A172 (cell line): ENCODE results near the gene MYRF. TPM values are rescaled to one million over a fixed set of nuclear protein-coding genes. Genes with fewer than 3 reads are reported as not detected.
A peak's percentile ranks its signal among the peaks of the same experiment; 100 is the strongest.

Experiments
- DNase-seq: peaks from one replicate; pipeline ENCODE4 v3.0.0-alpha.2; 2015; ENCODE audit warnings: low spot score
- total RNA-seq: library from RNA; depleted of rRNA; stranded (reverse); fragments of >200 nt; shearing (Covaris generic); gene quantifications from 2 replicates; pipeline ENCODE4 v1.2.3, GENCODE V29; 2014

The MYRF gene
- total RNA-seq, 1 experiment from 2014 or later: 0.98 TPM

GRCh38 chr11:61757213-61757862 is 4.9 kb downstream of the MYRF start:
- DNase-seq: no peak

- DNase-seq: no peak
Measured at GRCh38 chr11:61760946-61761345, 8.5 kb downstream of the MYRF start.

- no peak for DNase-seq
Measured at GRCh38 chr11:61761440-61762222, 9.2 kb downstream of the MYRF start.

GRCh38 chr11:61762223-61762615 is 9.8 kb downstream of the MYRF start:
- DNase-seq: no peak

GRCh38 chr11:61762798-61763197 is 10.4 kb downstream of the MYRF start:
- DNase-seq: no peak

- no peak for DNase-seq
Measured at GRCh38 chr11:61763930-61764605, 11.6 kb downstream of the MYRF start.

GRCh38 chr11:61764606-61765260 is 12.3 kb downstream of the MYRF start:
- DNase-seq: no peak

- DNase-seq: no peak
Measured at GRCh38 chr11:61765550-61766253, 13.3 kb downstream of the MYRF start.

GRCh38 chr11:61766353-61766841 is 14.0 kb downstream of the MYRF start:
- no peak for DNase-seq

- DNase-seq: no peak
Measured at GRCh38 chr11:61768376-61769076, 16.1 kb downstream of the MYRF start.

- DNase-seq: peak; percentile 27
Measured at GRCh38 chr11:61769169-61769920, 16.9 kb downstream of the MYRF start.

- DNase-seq: no peak
Measured at GRCh38 chr11:61769946-61770683, 17.7 kb downstream of the MYRF start.

- no peak for DNase-seq
Measured at GRCh38 chr11:61771195-61771894, 18.9 kb downstream of the MYRF start.

- no peak for DNase-seq
Measured at GRCh38 chr11:61771985-61772455, 19.6 kb downstream of the MYRF start.

GRCh38 chr11:61773356-61773755 is 20.9 kb downstream of the MYRF start:
- no peak for DNase-seq

GRCh38 chr11:61773809-61774208 is 21.4 kb downstream of the MYRF start:
- no peak for DNase-seq

GRCh38 chr11:61774411-61774810 is 22.0 kb downstream of the MYRF start:
- no peak for DNase-seq

GRCh38 chr11:61775106-61775505 is 22.7 kb downstream of the MYRF start:
- no peak for DNase-seq
